HL-60 (cell line): ENCODE measurements around the gene KXD1.

Source experiments
- DNase-seq, 2 experiments: peaks; one replicate each; pipeline ENCODE4 v3.0.0-alpha.2; 2010 to 2020; ENCODE audit warnings: low read depth in 1 of 2, low spot score in 1 of 2
- H3K27ac ChIP-seq: fragments of 250-450 bp; sonication (Bioruptor Pico); replicated peaks from 2 replicates; pipeline ENCODE4 v1.5.1; 2020; ENCODE audit warnings: mild to moderate bottlenecking, moderate library complexity
- H3K27me3 ChIP-seq: fragments of 250-450 bp; sonication (Bioruptor Pico); 2 replicates; pipeline ENCODE4 v1.5.1; 2021; ENCODE audit warnings: mild to moderate bottlenecking, moderate library complexity; ENCODE audit not compliant: insufficient read depth, poor library complexity, severe bottlenecking
- H3K4me3 ChIP-seq: replicated peaks from 2 replicates; pipeline ENCODE4 v1.5.1; 2011; ENCODE audit warnings: mild to moderate bottlenecking, control low read depth, low read length; ENCODE audit not compliant: insufficient read depth
- CTCF ChIP-seq: IDR thresholded peaks from one replicate; pipeline ENCODE4 v1.5.1; 2011; ENCODE audit warnings: low read length, control low read depth, inconsistent platforms; ENCODE audit not compliant: insufficient read depth
- GABPA ChIP-seq: IDR thresholded peaks from 2 replicates; pipeline ENCODE4 v1.6.1; 2012; ENCODE audit warnings: low read depth
- POLR2AphosphoS5 ChIP-seq: IDR thresholded peaks from 2 replicates; pipeline ENCODE4 v1.6.1; 2012; ENCODE audit warnings: low read depth
- REST ChIP-seq: IDR thresholded peaks from 2 replicates; pipeline ENCODE4 v1.6.1; 2012; ENCODE audit warnings: low read depth; ENCODE audit not compliant: insufficient replicate concordance
- SPI1 ChIP-seq: IDR thresholded peaks from 2 replicates; pipeline ENCODE4 v1.6.1; 2012; ENCODE audit warnings: low read depth, mild to moderate bottlenecking, borderline replicate concordance

KXD1 gene

GRCh38 chr19:18607226-18608101, 49.8 kb downstream of the KXD1 start:
- no peak overlapping the region for H3K4me3 ChIP-seq
- DNase-seq, result no peak
- TF ChIP-seq REST, result no peak
- TF ChIP-seq POLR2AphosphoS5, result no peak
- no peak for TF ChIP-seq SPI1
- TF ChIP-seq CTCF, result no peak
- no peak for TF ChIP-seq GABPA
- peaks cover 80% of the 10 kb centered on the region for H3K27me3 ChIP-seq
- H3K27ac ChIP-seq, result no peak overlapping the region

- H3K27ac ChIP-seq, result no peak overlapping the region
- DNase-seq, result no peak
- peaks cover 81% of the 10 kb centered on the region for H3K27me3 ChIP-seq
- TF ChIP-seq SPI1 (no peak), POLR2AphosphoS5 (no peak), REST (no peak), CTCF (no peak), GABPA (no peak)
- H3K4me3 ChIP-seq, result no peak overlapping the region
These were observed 50.6 kb downstream of the KXD1 start for GRCh38 chr19:18608102-18608804.

- DNase-seq, result no peak
- TF ChIP-seq REST (no peak), CTCF (no peak), SPI1 (no peak), GABPA (no peak), POLR2AphosphoS5 (no peak)
- Histone ChIP-seq H3K27me3 (peaks cover 82% of the 10 kb centered on the region), H3K4me3 (no peak overlapping the region), H3K27ac (no peak overlapping the region)
These were observed 51.4 kb downstream of the KXD1 start for GRCh38 chr19:18608805-18609716.
